ENCODE data around the gene OTUD7B. TPM values are rescaled to one million over a fixed set of nuclear protein-coding genes. Genes with fewer than 3 reads are reported as not detected.
A peak's percentile ranks its signal among the peaks of the same experiment; 100 is the strongest.

OTUD7B gene
- total RNA-seq, 1 donor from 2014 or later, result 31.6 TPM

GRCh38 chr1:149914545-149914944 is 96.0 kb downstream of the OTUD7B start:
- no peak for DNase-seq (ENCODE audit: extremely low spot score, unreplicated experiment)
- no peaks in the 10 kb centered on the region for H3K36me3 Mint-ChIP-seq
- peaks cover 13% of the 10 kb centered on the region for H3K4me1 Mint-ChIP-seq (ENCODE audit: unreplicated experiment)
- TF ChIP-seq CTCF (conservative IDR thresholded peaks at IDR 0.05), result no peak
- no peak overlapping the region for H3K27ac Mint-ChIP-seq
- peaks cover 4% of the 10 kb centered on the region for H3K27me3 Mint-ChIP-seq
- no peak overlapping the region for H3K4me3 Mint-ChIP-seq
- H3K9me3 Mint-ChIP-seq, result no peaks in the 10 kb centered on the region

GRCh38 chr1:149906570-149907075 is 103.9 kb downstream of the OTUD7B start:
- Mint-ChIP-seq H3K9me3 (no peaks in the 10 kb centered on the region), H3K27me3 (no peaks in the 10 kb centered on the region), H3K4me1 (ENCODE audit: unreplicated experiment) (peaks cover 4% of the 10 kb centered on the region), H3K36me3 (peaks cover 6% of the 10 kb centered on the region), H3K4me3 (no peak overlapping the region), H3K27ac (no peak overlapping the region)
- no peak for TF ChIP-seq CTCF (conservative IDR thresholded peaks at IDR 0.05)
- DNase-seq (ENCODE audit: extremely low spot score, unreplicated experiment), result no peak

- peaks cover 10% of the 10 kb centered on the region for H3K4me1 Mint-ChIP-seq (ENCODE audit: unreplicated experiment)
- H3K36me3 Mint-ChIP-seq, result peaks cover 16% of the 10 kb centered on the region
- TF ChIP-seq CTCF (conservative IDR thresholded peaks at IDR 0.05), result no peak
- DNase-seq (ENCODE audit: extremely low spot score, unreplicated experiment), result no peak
- H3K4me3 Mint-ChIP-seq, result peak overlapping the region; percentile 52
- peak overlapping the region; percentile 84 for H3K27ac Mint-ChIP-seq
- peaks cover 6% of the 10 kb centered on the region for H3K9me3 Mint-ChIP-seq
- H3K27me3 Mint-ChIP-seq, result no peaks in the 10 kb centered on the region
Measured at GRCh38 chr1:149903836-149904491, 106.6 kb downstream of the OTUD7B start.

- H3K4me3 Mint-ChIP-seq, result peak within 1 kb of the TSS; percentile 93
- H3K36me3 Mint-ChIP-seq, result peaks cover 13% of the 10 kb centered on the region
- peaks cover 6% of the 10 kb centered on the region for H3K9me3 Mint-ChIP-seq
- H3K27me3 Mint-ChIP-seq, result no peaks in the 10 kb centered on the region
- peaks cover 10% of the 10 kb centered on the region for H3K4me1 Mint-ChIP-seq (ENCODE audit: unreplicated experiment)
- H3K27ac Mint-ChIP-seq, result peak within 1 kb of the TSS; percentile 95
- TF ChIP-seq CTCF (conservative IDR thresholded peaks at IDR 0.05), result no peak
- DNase-seq (ENCODE audit: extremely low spot score, unreplicated experiment), result peak; percentile 89
Measured at GRCh38 chr1:149899460-149900284, 110.9 kb downstream of the OTUD7B start, which contains the start of gene BOLA1. Gene BOLA1, plus strand, starts transcription at chr1:149899568. Its CDS starts 492 bp downstream, at chr1:149900060.

GRCh38 chr1:149896575-149896974 is 114.0 kb downstream of the OTUD7B start:
- Mint-ChIP-seq H3K4me3 (no peak overlapping the region), H3K9me3 (peaks cover 6% of the 10 kb centered on the region), H3K27me3 (no peaks in the 10 kb centered on the region), H3K36me3 (peaks cover 10% of the 10 kb centered on the region), H3K27ac (no peak overlapping the region), H3K4me1 (ENCODE audit: unreplicated experiment) (peaks cover 6% of the 10 kb centered on the region)
- no peak for TF ChIP-seq CTCF (conservative IDR thresholded peaks at IDR 0.05)
- no peak for DNase-seq (ENCODE audit: extremely low spot score, unreplicated experiment)

All from type B pancreatic cell (in vitro differentiated cells).